Brain pericyte (primary cell): ENCODE measurements around the gene FANCB.

ENCODE experiments used
- DNase-seq: peaks from one replicate; pipeline ENCODE4 v3.0.0-alpha.2; 2012; ENCODE audit warnings: low read depth, low spot score

FANCB gene

GRCh38 chrX:14872851-14873675 lies at the start of gene FANCB, which contains the start of gene MOSPD2:
Gene FANCB, minus strand, starts transcription at chrX:14873069. Its CDS starts 7,559 bp downstream, at chrX:14865510.
Gene MOSPD2, plus strand, starts transcription at chrX:14873421. Its CDS starts 108 bp downstream, at chrX:14873529.
- peak; percentile 88 for DNase-seq

- DNase-seq = no peak
Observed at GRCh38 chrX:14922437-14922836, 49.6 kb upstream of the FANCB start.

- no peak for DNase-seq
Observed at GRCh38 chrX:14920196-14920595, 47.3 kb upstream of the FANCB start.

GRCh38 chrX:14919407-14919806 lies 46.5 kb upstream of the FANCB start:
- no peak for DNase-seq

GRCh38 chrX:14916017-14916674 lies 43.3 kb upstream of the FANCB start:
- no peak for DNase-seq

- no peak for DNase-seq
Observed at GRCh38 chrX:14915596-14915995, 42.7 kb upstream of the FANCB start.

- no peak for DNase-seq
Observed at GRCh38 chrX:14913241-14913640, 40.4 kb upstream of the FANCB start.

- no peak for DNase-seq
Observed at GRCh38 chrX:14903891-14904290, 31.0 kb upstream of the FANCB start.

GRCh38 chrX:14902537-14902936 lies 29.7 kb upstream of the FANCB start:
- no peak for DNase-seq

- DNase-seq = no peak
Observed at GRCh38 chrX:14899607-14900006, 26.7 kb upstream of the FANCB start.

- no peak for DNase-seq
Observed at GRCh38 chrX:14897042-14897441, 24.2 kb upstream of the FANCB start.

GRCh38 chrX:14896273-14896672 lies 23.4 kb upstream of the FANCB start:
- no peak for DNase-seq

- DNase-seq = no peak
Observed at GRCh38 chrX:14886252-14886651, 13.4 kb upstream of the FANCB start.

- DNase-seq = no peak
Observed at GRCh38 chrX:14884714-14885113, 11.8 kb upstream of the FANCB start.

- DNase-seq = no peak
Observed at GRCh38 chrX:14883826-14884225, 11.0 kb upstream of the FANCB start.

GRCh38 chrX:14875624-14876023 lies 2.8 kb upstream of the FANCB start:
- DNase-seq = no peak

- no peak for DNase-seq
Observed at GRCh38 chrX:14873676-14874049, 794 bp upstream of the FANCB start.

- DNase-seq = no peak
Observed at GRCh38 chrX:14872355-14872754, 514 bp downstream of the FANCB start.

- no peak for DNase-seq
Observed at GRCh38 chrX:14871767-14872166, 1.1 kb downstream of the FANCB start.

- no peak for DNase-seq
Observed at GRCh38 chrX:14865201-14865600, 7.7 kb downstream of the FANCB start.

GRCh38 chrX:14864631-14865030 lies 8.2 kb downstream of the FANCB start:
- no peak for DNase-seq

- DNase-seq = no peak
Observed at GRCh38 chrX:14851526-14851925, 21.3 kb downstream of the FANCB start.

GRCh38 chrX:14843666-14844065 lies 29.2 kb downstream of the FANCB start:
- DNase-seq = no peak
